Islet precursor cell (in vitro differentiated cells): Measurements from ENCODE around the gene FTSJ1.
"Not testable (repeated sequence)": the region's sequence is repeated elsewhere in the genome, so short reads cannot be mapped to it uniquely, and the experiment has no call there.

Experiments used
- DNase-seq: peaks from one replicate; pipeline ENCODE4 v3.0.0-alpha.2; 2018

The FTSJ1 gene

DNA sequence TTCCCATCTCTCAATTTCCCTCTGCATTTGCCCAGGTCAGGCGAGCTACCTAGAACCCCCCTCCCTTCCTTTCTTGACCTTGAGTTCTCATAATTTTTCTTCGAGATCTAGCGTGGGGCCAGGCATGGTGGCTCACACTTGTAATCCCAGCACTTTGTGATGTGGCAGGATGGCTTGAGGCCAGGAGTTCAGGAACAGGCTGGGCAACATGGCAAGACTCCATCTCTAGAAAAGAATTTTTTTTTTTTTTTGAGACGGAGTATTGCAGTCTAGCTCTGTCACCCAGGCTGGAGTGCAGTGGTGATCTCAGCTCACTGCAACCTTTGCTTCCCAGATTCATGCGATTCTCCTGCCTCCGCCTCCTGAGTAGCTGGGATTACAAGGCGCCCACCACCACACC is 28.3 kb downstream of the FTSJ1 start:
- no peak for DNase-seq

DNA sequence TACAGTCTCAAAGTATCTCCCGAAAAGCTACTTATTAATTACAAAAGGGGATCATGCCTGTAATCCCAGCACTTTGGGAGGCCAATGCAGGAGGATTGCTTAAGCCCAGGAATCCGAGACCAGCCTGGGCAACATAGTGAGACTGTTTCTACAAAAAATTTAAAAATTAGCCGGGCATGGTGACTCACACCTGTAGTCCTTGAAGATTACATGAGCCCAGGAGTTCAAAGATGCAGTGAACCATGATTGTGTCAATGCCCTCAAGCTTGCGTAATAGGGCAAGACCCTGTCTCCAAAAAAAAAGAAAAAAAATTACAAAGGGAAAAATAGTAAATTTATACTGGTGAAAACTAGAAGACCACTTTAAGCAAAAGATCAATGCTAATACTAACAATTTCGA is 29.5 kb downstream of the FTSJ1 start:
- DNase-seq, result no peak

- no peak for DNase-seq
These were observed 31.2 kb downstream of the FTSJ1 start for GRCh38 chrX:48507246-48507645.

DNA sequence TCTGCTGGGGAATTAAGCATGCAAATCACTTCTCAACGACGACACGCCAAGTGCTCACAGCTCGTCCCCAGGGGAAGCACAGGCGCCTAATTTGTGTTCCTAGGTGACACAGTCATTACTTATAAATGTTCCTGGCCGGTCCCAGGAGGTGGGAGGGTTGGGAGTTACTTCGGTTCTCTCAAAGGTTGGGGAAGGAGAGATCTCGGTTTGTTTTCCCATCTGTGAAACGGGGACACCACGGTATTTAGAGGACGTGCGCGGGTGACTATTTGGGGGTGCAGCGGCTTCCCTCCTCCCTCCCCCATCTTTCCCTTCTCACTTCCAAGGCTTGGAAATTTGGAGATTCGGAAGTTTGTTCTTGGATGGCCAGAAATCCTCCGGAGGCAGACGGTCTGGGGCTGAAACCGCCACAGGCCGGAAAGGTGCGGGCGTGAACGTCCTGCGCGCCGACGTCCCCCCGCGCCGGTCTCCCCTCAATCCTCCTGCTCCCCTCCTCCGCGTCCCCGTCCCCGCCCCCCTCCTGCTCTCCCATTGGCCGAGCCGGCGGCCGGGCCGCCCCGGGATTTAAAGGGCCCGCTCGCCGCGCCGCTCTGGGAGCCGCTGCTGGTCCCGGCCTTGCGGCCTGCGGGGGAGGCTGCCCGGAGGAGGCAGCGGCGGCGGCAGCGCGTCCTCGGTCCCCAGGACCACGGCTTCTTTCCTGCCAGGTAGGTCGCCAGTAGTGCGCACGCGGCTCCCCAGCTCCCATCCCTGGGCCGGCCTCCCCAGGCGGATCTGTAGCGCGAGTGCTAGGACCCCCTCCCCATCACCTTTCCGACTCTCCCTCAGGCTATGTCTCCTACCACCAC is 32.6 kb downstream of the FTSJ1 start, which contains the start of gene PORCN:
PORCN (plus strand) TSS at position 593 of the 845 bp plus-strand sequence. CDS start 829 bp downstream, outside the sequence.
- peak; percentile 76 for DNase-seq

DNA sequence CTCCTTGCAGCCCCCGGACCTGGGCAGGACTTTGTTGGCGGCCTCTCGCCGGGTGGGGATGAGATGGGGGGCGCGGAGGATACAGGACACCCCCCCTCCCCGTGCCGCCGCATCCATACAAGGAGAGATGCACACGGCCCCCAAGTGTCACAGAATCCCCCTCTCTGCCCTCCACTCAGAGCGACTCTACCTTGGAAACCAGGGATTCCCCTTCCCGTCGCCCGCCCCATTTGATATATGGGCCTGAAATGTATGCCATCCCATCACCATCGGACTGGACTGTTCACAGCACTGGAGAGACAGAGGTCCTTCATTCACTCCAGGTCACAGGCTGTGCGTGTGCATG is 33.2 kb downstream of the FTSJ1 start:
- no peak for DNase-seq

GRCh38 chrX:48509619-48510018 is 33.6 kb downstream of the FTSJ1 start:
- no peak for DNase-seq

DNA sequence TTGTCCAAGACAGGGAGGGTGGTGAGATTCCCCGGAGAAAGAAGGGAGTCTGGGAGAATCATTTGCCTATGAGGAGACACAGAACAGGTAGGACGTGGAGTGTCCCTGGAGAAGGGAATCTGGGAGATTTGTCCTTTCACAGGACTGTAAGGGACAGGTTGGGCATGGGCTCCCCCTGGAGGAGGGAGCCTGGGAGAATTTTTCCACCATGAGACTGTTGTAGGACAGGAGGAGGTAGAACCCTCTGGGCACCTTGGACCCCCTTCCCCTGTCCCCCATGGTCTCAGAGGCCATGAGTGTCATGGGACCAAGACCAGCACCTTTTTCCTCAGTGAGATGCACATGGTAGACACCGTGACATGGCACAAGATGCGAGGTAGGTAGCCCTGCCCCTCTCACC is 35.6 kb downstream of the FTSJ1 start:
- DNase-seq, result no peak

DNA sequence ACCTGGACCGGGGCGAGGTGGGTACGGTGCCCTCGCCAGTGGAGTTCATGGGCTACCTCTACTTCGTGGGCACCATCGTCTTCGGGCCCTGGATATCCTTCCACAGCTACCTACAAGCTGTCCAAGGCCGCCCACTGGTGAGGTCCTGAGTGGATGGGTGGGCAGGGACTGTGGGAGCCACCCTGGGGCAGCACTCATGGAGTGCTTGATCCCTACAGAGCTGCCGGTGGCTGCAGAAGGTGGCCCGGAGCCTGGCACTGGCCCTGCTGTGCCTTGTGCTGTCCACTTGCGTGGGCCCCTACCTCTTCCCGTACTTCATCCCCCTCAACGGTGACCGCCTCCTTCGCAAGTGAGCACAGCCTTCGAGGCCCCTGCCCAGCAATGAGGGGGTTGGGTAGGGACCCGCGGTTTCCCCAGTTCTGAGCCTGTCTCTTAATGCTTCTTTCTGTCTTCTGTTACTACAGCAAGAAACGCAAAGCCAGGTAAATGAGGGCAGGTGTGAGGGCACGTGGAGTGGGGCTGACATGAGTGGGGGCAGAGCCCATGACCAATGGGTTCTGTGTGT is 36.5 kb downstream of the FTSJ1 start:
- DNase-seq, result no peak

GRCh38 chrX:48513670-48514069 is 37.7 kb downstream of the FTSJ1 start:
- DNase-seq, result peak; percentile 68

DNA sequence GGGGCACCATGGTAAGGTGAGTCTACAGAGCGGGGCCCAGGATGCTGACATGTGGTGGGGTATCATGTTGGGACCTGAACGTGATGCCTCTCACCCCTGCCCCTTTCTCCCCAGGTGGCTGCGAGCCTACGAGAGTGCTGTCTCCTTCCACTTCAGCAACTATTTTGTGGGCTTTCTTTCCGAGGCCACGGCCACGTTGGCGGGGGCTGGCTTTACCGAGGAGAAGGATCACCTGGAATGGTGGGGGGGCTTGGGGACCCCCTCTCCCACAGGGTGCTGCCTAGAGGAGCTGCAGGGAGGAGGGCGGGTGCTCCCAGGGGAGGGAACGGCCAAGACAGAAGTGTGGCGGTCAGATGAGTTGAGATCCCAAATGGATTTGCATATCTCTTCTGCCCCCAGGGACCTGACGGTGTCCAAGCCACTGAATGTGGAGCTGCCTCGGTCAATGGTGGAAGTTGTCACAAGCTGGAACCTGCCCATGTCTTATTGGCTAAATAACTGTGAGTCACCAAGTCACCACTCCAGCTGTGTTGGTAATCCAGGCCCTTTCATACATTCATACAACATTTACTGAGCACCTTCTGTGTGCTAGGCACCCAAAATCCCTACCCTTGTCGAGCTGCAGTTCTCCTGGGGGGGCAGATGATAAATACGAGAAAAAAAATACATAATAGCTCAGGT is 38.3 kb downstream of the FTSJ1 start:
- no peak for DNase-seq

- no peak for DNase-seq
These were observed 39.0 kb downstream of the FTSJ1 start for GRCh38 chrX:48514868-48515460.

- DNase-seq, result no peak
These were observed 39.8 kb downstream of the FTSJ1 start for GRCh38 chrX:48515842-48516241.

GRCh38 chrX:48516285-48516684 is 40.3 kb downstream of the FTSJ1 start:
- DNase-seq, result no peak

GRCh38 chrX:48516987-48517386 is 41.0 kb downstream of the FTSJ1 start:
- DNase-seq, result no peak

DNA sequence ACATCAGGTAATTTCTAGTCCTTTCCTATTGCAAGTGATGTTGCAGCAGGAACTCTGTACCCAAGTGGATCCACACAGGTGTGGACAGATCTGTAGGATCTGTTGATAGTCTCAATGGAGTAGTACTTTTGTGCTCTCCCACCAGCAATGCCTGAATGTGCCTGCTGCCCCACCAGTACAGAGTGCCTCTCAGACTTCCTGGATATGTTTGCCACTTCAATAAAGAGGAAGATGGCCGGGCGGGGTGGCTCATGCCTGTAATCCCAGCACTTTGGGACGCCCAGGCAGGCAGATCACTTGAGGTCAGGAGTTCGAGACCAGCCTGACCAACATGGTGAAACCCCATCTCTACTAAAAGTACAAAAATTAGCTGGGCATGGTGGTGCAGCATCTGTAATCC is 43.5 kb downstream of the FTSJ1 start:
- not testable (repeated sequence) for DNase-seq

- no peak for DNase-seq
These were observed 44.5 kb downstream of the FTSJ1 start for GRCh38 chrX:48520455-48520854.

DNA sequence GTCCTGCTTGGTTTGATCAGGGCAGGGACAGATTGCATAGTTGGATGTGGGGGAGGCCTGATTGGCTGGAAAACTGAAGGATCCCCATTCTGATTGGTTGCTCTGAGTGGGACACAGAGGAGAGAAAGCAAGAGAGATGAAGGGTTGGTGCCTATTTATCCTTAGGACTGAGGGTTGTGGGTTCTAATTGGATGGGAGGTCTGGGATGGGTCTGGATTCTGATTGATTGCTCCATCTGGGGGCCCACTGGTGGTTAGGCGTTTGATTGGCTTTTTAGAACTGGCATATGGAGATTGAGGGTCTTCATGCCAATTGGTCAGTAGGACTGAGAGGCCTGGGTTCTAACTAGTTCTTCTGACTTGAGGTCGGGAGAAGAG is 45.0 kb downstream of the FTSJ1 start:
- no peak for DNase-seq

GRCh38 chrX:48521353-48522243 is 45.6 kb downstream of the FTSJ1 start, which contains the start of gene EBP:
EBP (plus strand) TSS chrX:48521808; CDS start chrX:48523772, 1,964 bp downstream.
- DNase-seq, result peak; percentile 95

DNA sequence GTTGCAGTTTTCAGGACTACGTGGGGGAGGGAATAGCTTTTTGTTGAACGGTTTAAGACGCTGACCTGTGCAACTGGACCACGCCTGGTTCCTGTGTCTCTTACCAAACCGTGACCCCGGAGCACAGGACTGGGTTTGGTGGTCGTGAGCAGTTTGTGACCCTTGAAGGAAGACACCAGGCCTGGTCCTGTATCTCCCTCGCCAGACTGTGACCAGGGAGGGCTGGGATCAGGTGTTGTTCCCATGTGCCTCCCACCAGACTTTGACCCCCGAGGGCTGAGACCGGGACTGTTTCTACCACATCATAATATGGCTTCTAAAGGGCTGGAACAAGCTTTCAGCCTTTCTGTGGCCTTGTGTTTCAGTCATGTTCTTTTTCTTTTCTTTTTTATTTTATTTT is 46.3 kb downstream of the FTSJ1 start:
- no peak for DNase-seq

DNA sequence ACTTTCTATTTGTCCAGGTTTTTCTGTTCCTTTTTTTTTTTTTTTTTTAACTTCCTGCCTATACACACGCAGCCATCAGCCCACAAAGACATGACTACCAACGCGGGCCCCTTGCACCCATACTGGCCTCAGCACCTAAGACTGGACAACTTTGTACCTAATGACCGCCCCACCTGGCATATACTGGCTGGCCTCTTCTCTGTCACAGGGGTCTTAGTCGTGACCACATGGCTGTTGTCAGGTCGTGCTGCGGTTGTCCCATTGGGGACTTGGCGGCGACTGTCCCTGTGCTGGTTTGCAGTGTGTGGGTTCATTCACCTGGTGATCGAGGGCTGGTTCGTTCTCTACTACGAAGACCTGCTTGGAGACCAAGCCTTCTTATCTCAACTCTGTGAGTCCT is 47.7 kb downstream of the FTSJ1 start:
- no peak for DNase-seq

DNA sequence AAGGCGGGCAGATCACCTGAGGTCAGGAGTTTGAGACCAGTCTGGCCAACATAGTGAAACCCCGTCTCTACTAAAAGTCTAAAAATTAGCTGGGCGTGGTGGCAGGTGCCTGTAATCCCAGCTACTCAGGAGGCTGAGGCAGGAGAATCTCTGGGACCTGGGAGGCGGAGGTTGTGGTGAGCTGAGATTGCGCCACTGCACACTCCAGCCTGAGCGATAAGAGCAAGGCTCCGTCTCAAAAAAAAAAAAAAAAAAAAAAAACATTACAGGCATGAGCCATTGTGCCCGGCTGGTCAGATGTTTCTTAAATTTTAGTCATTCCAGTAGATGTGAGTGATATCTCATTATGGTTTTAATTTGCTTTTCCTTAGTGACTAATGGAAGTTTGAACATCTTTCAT is 49.9 kb downstream of the FTSJ1 start:
- DNase-seq, result not testable (repeated sequence)

DNA sequence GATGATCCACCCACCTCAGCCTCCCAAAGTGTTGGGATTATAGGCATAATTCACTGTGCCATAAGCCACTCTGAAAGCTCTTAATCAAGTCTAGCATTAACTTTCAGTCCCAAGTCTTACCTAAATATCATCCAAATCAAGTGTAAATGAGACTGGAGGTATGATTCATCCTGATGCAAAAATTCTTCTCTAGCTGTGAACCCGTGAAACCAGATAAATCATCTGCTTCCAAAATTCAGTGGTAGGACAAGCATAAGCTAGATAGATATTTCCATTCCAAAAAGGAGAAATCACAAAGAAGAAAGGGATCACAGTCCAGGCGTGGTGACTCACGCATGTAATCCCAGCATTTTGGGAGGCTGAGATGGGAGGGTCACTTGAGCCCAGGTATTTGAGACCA is 54.7 kb downstream of the FTSJ1 start:
- no peak for DNase-seq
